Thyroid gland (tissue), 4 donors: Measurements from ENCODE around the gene DEFB123.

ENCODE experiments used
- CTCF ChIP-seq, 6 experiments: fragments of 200-600 bp in 3 of 6; fragments of 450-650 bp in 3 of 6; sonication (generic) in 3 of 6; IDR thresholded peaks; one replicate each; pipeline ENCODE4 v1.5.1; 2016 to 2019; ENCODE audit warnings: antibody characterized with exemption in 6 of 6, mild to moderate bottlenecking in 2 of 6, inconsistent platforms in 1 of 6, moderate library complexity in 1 of 6
- POLR2A ChIP-seq, 2 donors: fragments of 450-650 bp; IDR thresholded peaks; one replicate each; pipeline ENCODE4 v1.6.1; 2017; ENCODE audit warnings: antibody characterized with exemption in 2 of 2, mild to moderate bottlenecking in 2 of 2, moderate library complexity in 1 of 2

GRCh38 chr20:31496761-31497295 lies 56.4 kb downstream of the DEFB123 start:
- no peak for TF ChIP-seq CTCF (IDR thresholded peaks at IDR 0.05)
- TF ChIP-seq POLR2A (IDR thresholded peaks at IDR 0.05) = no peak
